Measurements from ENCODE around the gene NR1H3.
A peak's percentile ranks its signal among the peaks of the same experiment; 100 is the strongest.

Gene NR1H3

GRCh38 chr11:47269002-47269828, 11.4 kb downstream of the NR1H3 start:
- peak in 55 of 56 donors; percentile 60 to 93 (median 85) for DNase-seq

- DNase-seq: peak in 52 of 56 donors; percentile 43 to 93 (median 84)
Measured at GRCh38 chr11:47269829-47270305, 12.1 kb downstream of the NR1H3 start, which contains the start of gene MADD. MADD (plus strand) TSS chr11:47270133.

GRCh38 chr11:47270331-47271271, 12.8 kb downstream of the NR1H3 start:
- DNase-seq: peak in 15 of 56 donors; percentile 6 to 55 (median 23)

GRCh38 chr11:47271328-47271727, 13.5 kb downstream of the NR1H3 start:
- DNase-seq: no peak

- DNase-seq: peak in 12 of 56 donors; percentile 5 to 43 (median 14)
Measured at GRCh38 chr11:47271961-47272661, 14.3 kb downstream of the NR1H3 start.

GRCh38 chr11:47272706-47273105, 14.9 kb downstream of the NR1H3 start:
- no peak for DNase-seq

GRCh38 chr11:47274495-47275235, 16.9 kb downstream of the NR1H3 start:
- DNase-seq: no peak

GRCh38 chr11:47276923-47277322, 19.1 kb downstream of the NR1H3 start:
- no peak for DNase-seq

- no peak for DNase-seq
Measured at GRCh38 chr11:47278058-47278457, 20.3 kb downstream of the NR1H3 start.

GRCh38 chr11:47278769-47279168, 21.0 kb downstream of the NR1H3 start:
- no peak for DNase-seq

GRCh38 chr11:47280099-47280498, 22.3 kb downstream of the NR1H3 start:
- DNase-seq: no peak

- DNase-seq: no peak
Measured at GRCh38 chr11:47280860-47281259, 23.1 kb downstream of the NR1H3 start.

GRCh38 chr11:47282462-47282861, 24.7 kb downstream of the NR1H3 start:
- DNase-seq: no peak

- no peak for DNase-seq
Measured at GRCh38 chr11:47284151-47284550, 26.4 kb downstream of the NR1H3 start.

- no peak for DNase-seq
Measured at GRCh38 chr11:47285969-47286770, 28.4 kb downstream of the NR1H3 start.

GRCh38 chr11:47288066-47288465, 30.3 kb downstream of the NR1H3 start:
- no peak for DNase-seq

GRCh38 chr11:47289856-47290255, 32.1 kb downstream of the NR1H3 start:
- no peak for DNase-seq

GRCh38 chr11:47295385-47295784, 37.6 kb downstream of the NR1H3 start:
- DNase-seq: no peak

- DNase-seq: no peak
Measured at GRCh38 chr11:47296045-47296444, 38.2 kb downstream of the NR1H3 start.

- DNase-seq: no peak
Measured at GRCh38 chr11:47299078-47299477, 41.3 kb downstream of the NR1H3 start.
